ENCODE results near the gene DHCR24.

The DHCR24 gene

GRCh38 chr1:54842963-54843362 is 44.0 kb downstream of the DHCR24 start:
- no peak for DNase-seq

GRCh38 chr1:54842206-54842915 is 44.6 kb downstream of the DHCR24 start:
- DNase-seq = no peak

- DNase-seq = no peak
Observed at GRCh38 chr1:54839824-54840223, 47.2 kb downstream of the DHCR24 start.

- no peak for DNase-seq
Observed at GRCh38 chr1:54838565-54839180, 48.3 kb downstream of the DHCR24 start.

- no peak for DNase-seq
Observed at GRCh38 chr1:54837002-54837853, 49.8 kb downstream of the DHCR24 start.

GRCh38 chr1:54836594-54836993 is 50.4 kb downstream of the DHCR24 start:
- no peak for DNase-seq

GRCh38 chr1:54835970-54836369 is 51.0 kb downstream of the DHCR24 start:
- DNase-seq = no peak

- no peak for DNase-seq
Observed at GRCh38 chr1:54835131-54835898, 51.7 kb downstream of the DHCR24 start.

- DNase-seq = no peak
Observed at GRCh38 chr1:54834007-54834541, 52.9 kb downstream of the DHCR24 start.

- no peak for DNase-seq
Observed at GRCh38 chr1:54833121-54833520, 53.9 kb downstream of the DHCR24 start.

- no peak for DNase-seq
Observed at GRCh38 chr1:54826226-54826816, 60.7 kb downstream of the DHCR24 start.

GRCh38 chr1:54825696-54826095 is 61.3 kb downstream of the DHCR24 start:
- DNase-seq = no peak

- no peak for DNase-seq
Observed at GRCh38 chr1:54823670-54824069, 63.3 kb downstream of the DHCR24 start.

- no peak for DNase-seq
Observed at GRCh38 chr1:54819733-54820132, 67.3 kb downstream of the DHCR24 start.

GRCh38 chr1:54819195-54819536 is 67.8 kb downstream of the DHCR24 start:
- DNase-seq = no peak

GRCh38 chr1:54818461-54819194 is 68.4 kb downstream of the DHCR24 start:
- no peak for DNase-seq

GRCh38 chr1:54816951-54817350 is 70.0 kb downstream of the DHCR24 start:
- no peak for DNase-seq

- no peak for DNase-seq
Observed at GRCh38 chr1:54816130-54816529, 70.9 kb downstream of the DHCR24 start.

GRCh38 chr1:54815086-54815876 is 71.7 kb downstream of the DHCR24 start:
- no peak for DNase-seq

- DNase-seq = no peak
Observed at GRCh38 chr1:54814571-54814970, 72.4 kb downstream of the DHCR24 start.

- no peak for DNase-seq
Observed at GRCh38 chr1:54814126-54814498, 72.9 kb downstream of the DHCR24 start.

Data from fibroblast of skin of right quadriceps (primary cell).